Lung (tissue), 12 donors: ENCODE data around the gene MAP4K3. TPM values are rescaled to one million over a fixed set of nuclear protein-coding genes. Genes with fewer than 3 reads are reported as not detected.
"Not testable (repeated sequence)": the region's sequence is repeated elsewhere in the genome, so short reads cannot be mapped to it uniquely, and the experiment has no call there.

Source experiments
- ATAC-seq: fragments of 200-7000 bp; cut with Tn5 transposase; one replicate; pipeline ENCODE4 v1.9.1; 2020; ENCODE audit warnings: moderate number of reproducible peaks; ENCODE audit not compliant: insufficient read depth, low FRiP score
- DNase-seq, 3 donors: peaks; one replicate each; pipeline ENCODE4 v3.0.0-alpha.2; 2013 to 2017
- H3K27ac ChIP-seq, 2 donors: one replicate each; pipeline ENCODE4 v1.5.1; 2013; ENCODE audit warnings: mild to moderate bottlenecking in 2 of 2, moderate library complexity in 2 of 2, control low read depth in 1 of 2, inconsistent platforms in 1 of 2, low read depth in 1 of 2, low read length in 1 of 2
- H3K27me3 ChIP-seq, 3 donors: one replicate each; pipeline ENCODE4 v1.5.1; 2013; ENCODE audit warnings: low read length in 2 of 3; ENCODE audit not compliant: control insufficient read depth in 3 of 3, insufficient read depth in 3 of 3
- H3K36me3 ChIP-seq, 4 donors: one replicate each; pipeline ENCODE4 v1.5.1; 2013; ENCODE audit warnings: low read length in 4 of 4, mild to moderate bottlenecking in 1 of 4, moderate library complexity in 1 of 4; ENCODE audit not compliant: control insufficient read depth in 4 of 4, insufficient read depth in 4 of 4
- H3K4me1 ChIP-seq, 5 donors: one replicate each; pipeline ENCODE4 v1.5.1; 2013; ENCODE audit warnings: low read length in 5 of 5, mild to moderate bottlenecking in 2 of 5, moderate library complexity in 1 of 5; ENCODE audit not compliant: control insufficient read depth in 5 of 5, insufficient read depth in 5 of 5
- H3K4me3 ChIP-seq: one replicate; pipeline ENCODE4 v1.5.1; 2013; ENCODE audit warnings: mild to moderate bottlenecking, control low read depth, moderate library complexity
- H3K9ac ChIP-seq, 2 donors: one replicate each; pipeline ENCODE4 v1.5.1; 2013; ENCODE audit warnings: low read length in 2 of 2, control low read depth in 1 of 2; ENCODE audit not compliant: insufficient read depth in 1 of 2
- H3K9me3 ChIP-seq, 4 donors: one replicate each; pipeline ENCODE4 v1.5.1; 2013; ENCODE audit warnings: low read length in 3 of 4, mild to moderate bottlenecking in 1 of 4, moderate library complexity in 1 of 4; ENCODE audit not compliant: control insufficient read depth in 4 of 4, insufficient read depth in 3 of 4
- CTCF ChIP-seq: IDR thresholded peaks from 2 replicates; pipeline ENCODE4 v1.5.1; 2012; ENCODE audit warnings: mild to moderate bottlenecking; ENCODE audit errors: control extremely low read depth, extremely low read depth
- WGBS, 2 donors: extraction: QIAGEN DNeasy Blood & Tissue Kit; methylation state at CpG; one replicate each; pipeline ENCODE4 v1.1.7; 2013; 5-methylcytosine and 5-hydroxymethylcytosine counted together
- polyA plus RNA-seq, 2 donors: library from polyadenylated mRNA; stranded (reverse); fragments of 200-250 nt; gene quantifications; one replicate each; pipeline ENCODE4 v1.2.1, GENCODE V29; 2013
- total RNA-seq, 2 donors: library from RNA; depleted of rRNA in 1 of 2; stranded (reverse); fragments of >200 nt in 1 of 2; gene quantifications; one replicate each; pipeline ENCODE4 v1.2.1, GENCODE V29; 2014 to 2021
- donor health status: control.
- donor health status: control.
- donor health status: Bipolar disorder and iron deficiency.
- donor health status: healthy.
- donor health status: DM: yes; HTN: yes; CAD: no.

MAP4K3 gene
- total and polyA plus RNA-seq, 4 donors = 9.9 to 97.9 (median 27.1) TPM

GRCh38 chr2:39334529-39334928 is 102.6 kb downstream of the MAP4K3 start:
- TF ChIP-seq CTCF = no peak

GRCh38 chr2:39326644-39327043 is 110.4 kb downstream of the MAP4K3 start:
- TF ChIP-seq CTCF = no peak
- Histone ChIP-seq H3K9ac (no peak overlapping the region), H3K9me3 (no peaks in the 10 kb centered on the region), H3K27ac (no peak overlapping the region), H3K27me3 (no peaks in the 10 kb centered on the region), H3K36me3 (peaks cover 0 to 5% (median 4%) of the 10 kb centered on the region in 4 donors), H3K4me1 (no peaks in the 10 kb centered on the region), H3K4me3 (no peak overlapping the region)
- WGBS, 2 donors = 98% methylated on average over 5 of the region's 5 CpGs
- DNase-seq (no peak), ATAC-seq (no peak)

More at GRCh38 chr2:39334529-39334928, 102.6 kb downstream of the MAP4K3 start:
- H3K27ac ChIP-seq = no peak overlapping the region
- H3K36me3 ChIP-seq = peaks cover 0 to 11% (median 6%) of the 10 kb centered on the region in 4 donors
- H3K27me3 ChIP-seq = no peaks in the 10 kb centered on the region
- H3K4me3 ChIP-seq = no peak overlapping the region
- no peaks in the 10 kb centered on the region for H3K9me3 ChIP-seq
- H3K4me1 ChIP-seq = peaks cover 0 to 23% (median 0%) of the 10 kb centered on the region in 5 donors
- ATAC-seq = no peak
- no peak overlapping the region for H3K9ac ChIP-seq
- no peak for DNase-seq

GRCh38 chr2:39325966-39326365 is 111.1 kb downstream of the MAP4K3 start:
- DNase-seq (no peak), ATAC-seq (no peak)
- no peak overlapping the region for H3K9ac ChIP-seq
- no peak for TF ChIP-seq CTCF
- peaks cover 0 to 5% (median 4%) of the 10 kb centered on the region in 4 donors for H3K36me3 ChIP-seq
- no peaks in the 10 kb centered on the region for H3K4me1 ChIP-seq
- H3K9me3 ChIP-seq = no peaks in the 10 kb centered on the region
- no peak overlapping the region for H3K27ac ChIP-seq
- 97 to 100% methylated on average over 1 of the region's 1 CpG for WGBS, 2 donors
- H3K27me3 ChIP-seq = no peaks in the 10 kb centered on the region
- H3K4me3 ChIP-seq = no peak overlapping the region

GRCh38 chr2:39321056-39322035 is 115.7 kb downstream of the MAP4K3 start:
- DNase-seq, H3K27me3 ChIP-seq, H3K27ac ChIP-seq, H3K9me3 ChIP-seq, H3K4me1 ChIP-seq, H3K9ac ChIP-seq, ATAC-seq, H3K4me3 ChIP-seq, H3K36me3 ChIP-seq: not testable (repeated sequence)
- WGBS, 2 donors = 78 to 89% methylated on average over 13 to 15 of the region's 16 CpGs
